HepG2 (cell line): ENCODE results near the gene ZNF430. TPM values are rescaled to one million over a fixed set of nuclear protein-coding genes. Genes with fewer than 3 reads are reported as not detected.

Experiments used
- ATAC-seq: fragments of 200-7000 bp; cut with Tn5 transposase; 3 replicates; pipeline ENCODE4 v1.9.1; 2020; ENCODE audit warnings: mild to moderate bottlenecking, moderate library complexity
- BruUV-seq: library from RNA; stranded (reverse); fragments of 400-500 nt; replicated peaks from 2 replicates; lab custom pipeline; 2021; lab: Mats Ljungman, UMichigan
- CTCF ChIA-PET: fragments of 300-600 bp; formaldehyde crosslinking; extraction: SDS; loops from one replicate; lab custom pipeline; 2021; ENCODE audit warnings: low total read pairs, inconsistent platforms, low intra/inter-chr PET ratio; lab: Yijun Ruan, JAX
- POLR2A ChIA-PET: fragments of 350-600 bp; sonication (Branson Sonifier 250); formaldehyde crosslinking; loops from one replicate; lab custom pipeline; 2020; ENCODE audit warnings: antibody characterized with exemption, inconsistent platforms; lab: Yijun Ruan, JAX
- DNase-seq: peaks from one replicate; pipeline ENCODE4 v3.0.0-alpha.2; 2015; ENCODE audit warnings: low spot score
- FAIRE-seq: peaks from 3 replicates; lab custom pipeline; 2011; peaks lifted over from hg19 to GRCh38; lab: Jason Lieb, UNC
- H2AFZ ChIP-seq: one replicate; pipeline ENCODE4 v1.6.1; 2011; ENCODE audit warnings: low read length, inconsistent platforms
- H3K27ac ChIP-seq: fragments of 300-600 bp; 3 replicates; pipeline ENCODE4 v1.8.0; 2011; ENCODE audit warnings: mixed run types, mild to moderate bottlenecking, mixed read lengths, low read length, inconsistent platforms; ENCODE audit not compliant: insufficient read depth; ENCODE audit errors: extremely low read length
- H3K27me3 ChIP-seq, 2 experiments: fragments of 200-600 bp in 1 of 2; 2 replicates in 1 of 2; 3 replicates in 1 of 2; pipeline versions ENCODE4 v1.6.0 to v1.8.0; 2011; ENCODE audit warnings: low read length in 2 of 2, mild to moderate bottlenecking in 2 of 2, moderate library complexity in 2 of 2, inconsistent platforms in 1 of 2; ENCODE audit not compliant: insufficient read depth in 2 of 2, control insufficient read depth in 1 of 2
- H3K36me3 ChIP-seq, 2 experiments: fragments of 200-600 bp in 1 of 2; replicated peaks in 1 of 2; 2 replicates in 1 of 2; 3 replicates in 1 of 2; pipeline versions ENCODE4 v1.5.1 to v1.8.0; 2011; ENCODE audit warnings: low read length in 2 of 2, inconsistent platforms in 1 of 2; ENCODE audit not compliant: insufficient read depth in 2 of 2, control insufficient read depth in 1 of 2
- H3K4me1 ChIP-seq: 2 replicates; pipeline ENCODE4 v1.5.1; 2012; ENCODE audit warnings: low read length, inconsistent platforms; ENCODE audit not compliant: insufficient read depth
- H3K4me2 ChIP-seq: 2 replicates; pipeline ENCODE4 v1.6.0; 2011; ENCODE audit warnings: low read depth, low read length, inconsistent platforms
- H3K4me3 ChIP-seq, 3 experiments: fragments of 200-600 bp in 1 of 3; sonication (generic), shearing (Covaris generic) in 1 of 3; replicated peaks in 1 of 3; 2 replicates each; pipeline ENCODE4 v1.5.1; 2011 to 2016; ENCODE audit warnings: low read length in 3 of 3, inconsistent platforms in 2 of 3, low read depth in 2 of 3, mild to moderate bottlenecking in 2 of 3, control low read depth in 1 of 3, mixed read lengths in 1 of 3; ENCODE audit not compliant: insufficient read depth in 1 of 3
- H3K79me2 ChIP-seq: one replicate; pipeline ENCODE4 v1.6.1; 2011; ENCODE audit warnings: low read length, inconsistent platforms; ENCODE audit not compliant: insufficient read depth
- H3K9ac ChIP-seq: 2 replicates; pipeline ENCODE4 v1.6.0; 2011; ENCODE audit warnings: mild to moderate bottlenecking, low read depth, low read length, inconsistent platforms; ENCODE audit not compliant: insufficient read depth
- H3K9me3 ChIP-seq: 2 replicates; pipeline ENCODE4 v1.5.1; 2012; ENCODE audit warnings: mild to moderate bottlenecking, low read length
- H4K20me1 ChIP-seq: 2 replicates; pipeline ENCODE4 v1.6.0; 2011; ENCODE audit warnings: inconsistent platforms, mild to moderate bottlenecking, low read length, moderate library complexity; ENCODE audit not compliant: insufficient read depth
- HOXA9 ChIP-seq: sonication (generic); formaldehyde crosslinking; IDR thresholded peaks from 2 replicates; pipeline ENCODE4 v1.8.1; 2022; ENCODE audit warnings: missing genetic modification reagents, mild to moderate bottlenecking, moderate library complexity, borderline replicate concordance
- KIAA2018 ChIP-seq: sonication (generic); formaldehyde crosslinking; IDR thresholded peaks from 2 replicates; pipeline ENCODE4 v1.5.0; 2020; ENCODE audit warnings: mild to moderate bottlenecking, missing genetic modification reagents, borderline replicate concordance
- MAFK ChIP-seq, 2 experiments: IDR thresholded peaks in 1 of 2; conservative IDR thresholded peaks in 1 of 2; 2 replicates each; pipeline ENCODE4 v1.6.1; 2011; ENCODE audit warnings: improper control_type of control experiment in 2 of 2, low read length in 2 of 2
- RARG ChIP-seq: sonication (generic); formaldehyde crosslinking; IDR thresholded peaks from 2 replicates; pipeline ENCODE4 v1.4.0; 2020; ENCODE audit warnings: low read depth, mild to moderate bottlenecking, missing genetic modification reagents
- ZBTB40 ChIP-seq, 2 experiments: fragments of 450-650 bp in 1 of 2; sonication (generic) in 1 of 2; formaldehyde crosslinking in 1 of 2; IDR thresholded peaks; 2 replicates each; pipeline versions ENCODE4 v1.6.1 to v1.8.0; 2016 to 2022; ENCODE audit warnings: antibody characterized with exemption in 1 of 2, mild to moderate bottlenecking in 1 of 2, missing genetic modification reagents in 1 of 2
- ZNF160 ChIP-seq: sonication (generic); formaldehyde crosslinking; IDR thresholded peaks from 2 replicates; pipeline ENCODE4 v1.8.0; 2022; ENCODE audit warnings: mild to moderate bottlenecking, inconsistent platforms, missing genetic modification reagents
- WGBS: methylation state at CpG from one replicate; pipeline ENCODE4 v1.1.6; 2017; ENCODE audit warnings: low lambda C conversion rate; 5-methylcytosine and 5-hydroxymethylcytosine counted together
- in situ Hi-C: cut with HindIII; loops from 2 replicates; pipeline ENCODE4 v1.10.0; 2017; ENCODE audit warnings: low pct_unique_long_range_greater_than_20kb; ENCODE audit not compliant: extremely low pct_ligation_motif_present
- intact Hi-C: fragments of 100-400 bp; cut with micrococcal nuclease; formaldehyde crosslinking; loops from one replicate; pipeline ENCODE4 v1.10.0; 2022; ENCODE audit not compliant: unreplicated experiment
- polyA plus RNA-seq, 8 experiments: library from polyadenylated mRNA; depleted of rRNA in 3 of 8; stranded (reverse) in 7 of 8; unstranded in 1 of 8; fragments of >200 nt; fragmentation: Illumina TruSeq in 4 of 8; extraction: Trizol in 4 of 8; gene quantifications; 2 replicates each; pipeline versions ENCODE4 v1.2.1 to v1.2.3, GENCODE V29; 2011 to 2016; ENCODE audit warnings: low read depth in 4 of 8, missing spikeins in 1 of 8, mixed read lengths in 1 of 8; ENCODE audit not compliant: insufficient read depth in 1 of 8
- total RNA-seq, 5 experiments: library from RNA; depleted of rRNA; stranded (reverse); fragments of >200 nt; fragmentation: Illumina TruSeq; extraction: Trizol; gene quantifications; 2 replicates each; pipeline ENCODE4 v1.2.3, GENCODE V29; 2016; ENCODE audit warnings: low read depth in 1 of 5

The ZNF430 gene
- total and polyA plus RNA-seq, 2 of the 13 experiments (the other 11 are each of a cell fraction or from before 2014, with no cell fraction given): 4.1 to 6.9 TPM

- ChIA-PET CTCF (no interaction called here), POLR2A (no interaction called here)
- ATAC-seq: no peak
- Histone ChIP-seq H3K4me3 (no peak overlapping the region), H3K9ac (no peak overlapping the region), H3K27me3 (no peaks in the 10 kb centered on the region), H3K36me3 (peaks cover 0 to 2% of the 10 kb centered on the region in 2 experiments; a peak in 3 of 5 replicates), H4K20me1 (no peaks in the 10 kb centered on the region), H3K27ac (no peak overlapping the region), H3K4me1 (no peaks in the 10 kb centered on the region), H3K9me3 (peaks cover 14% of the 10 kb centered on the region; the same call in 1 of the 2 replicates), H3K79me2 (peaks cover 2% of the 10 kb centered on the region), H2AFZ (no peak overlapping the region), H3K4me2 (no peak overlapping the region)
- intact Hi-C loops: no loop called here
- in situ Hi-C loops: no loop called here
- FAIRE-seq: no peak
- WGBS: 98% methylated on average over 2 of the region's 2 CpGs
- BruUV-seq: no TSS peak
- no peak for DNase-seq
- TF ChIP-seq ZNF160 (CRISPR knock-in tag): no peak
- TF ChIP-seq MAFK (conservative IDR thresholded peaks at IDR 0.05 in 1 of 2, IDR thresholded peaks at IDR 0.05 in 1 of 2; ENCODE audit: low read length in 2 of 2): no peak
- TF ChIP-seq RARG (CRISPR knock-in tag): no peak
- no peak for TF ChIP-seq ZBTB40 (IDR thresholded peaks at IDR 0.05)
- TF ChIP-seq ZBTB40 (CRISPR knock-in tag; IDR thresholded peaks at IDR 0.05): no peak
- no peak for TF ChIP-seq HOXA9 (CRISPR knock-in tag)
- no peak for TF ChIP-seq KIAA2018
These were observed 27.3 kb downstream of the ZNF430 start for GRCh38 chr19:21047716-21048115.
